Endothelial cell (in vitro differentiated cells): ENCODE measurements around the gene PRXL2B. TPM values are rescaled to one million over a fixed set of nuclear protein-coding genes. Genes with fewer than 3 reads are reported as not detected.
A peak's percentile ranks its signal among the peaks of the same experiment; 100 is the strongest.

Experiments used
- DNase-seq: peaks from one replicate; pipeline ENCODE4 v3.0.0; 2021; ENCODE audit warnings: low spot score
- H3K27ac Mint-ChIP-seq: one replicate; pipeline ENCODE4 v1.8.0; 2021; ENCODE audit warnings: mixed read lengths, inconsistent platforms; ENCODE audit not compliant: unreplicated experiment
- H3K27me3 Mint-ChIP-seq: one replicate; pipeline ENCODE4 v1.8.0; 2021; ENCODE audit warnings: mild to moderate bottlenecking, moderate library complexity, mixed read lengths, inconsistent platforms; ENCODE audit not compliant: unreplicated experiment
- H3K36me3 Mint-ChIP-seq: one replicate; pipeline ENCODE4 v1.8.0; 2021; ENCODE audit warnings: mild to moderate bottlenecking, low read depth, mixed read lengths, inconsistent platforms; ENCODE audit not compliant: unreplicated experiment
- H3K4me1 Mint-ChIP-seq: one replicate; pipeline ENCODE4 v1.8.0; 2021; ENCODE audit warnings: mild to moderate bottlenecking, mixed read lengths, inconsistent platforms; ENCODE audit not compliant: unreplicated experiment
- H3K4me3 Mint-ChIP-seq: one replicate; pipeline ENCODE4 v1.8.0; 2021; ENCODE audit warnings: mild to moderate bottlenecking, mixed read lengths, inconsistent platforms; ENCODE audit not compliant: unreplicated experiment
- H3K9me3 Mint-ChIP-seq: one replicate; pipeline ENCODE4 v1.8.0; 2021; ENCODE audit warnings: mixed read lengths, inconsistent platforms; ENCODE audit not compliant: unreplicated experiment
- total RNA-seq: library from RNA; stranded (reverse); fragmentation: NEBNext Ultra II Directional; extraction: Animal tissue kit (Norgen Biotek cat#: 25700); gene quantifications from one replicate; pipeline ENCODE4 v1.2.1, GENCODE V29; 2021; ENCODE audit not compliant: unreplicated experiment
- TF ChIP-seq, protein P1 (sequence below): fragments of 200-600 bp; sonication (generic); IDR thresholded peaks from one replicate; pipeline ENCODE4 v1.5.0; 2021; ENCODE audit warnings: antibody characterized with exemption; ENCODE audit not compliant: unreplicated experiment

PRXL2B gene
- total RNA-seq, 1 donor from 2014 or later, result 35.6 TPM

DNA sequence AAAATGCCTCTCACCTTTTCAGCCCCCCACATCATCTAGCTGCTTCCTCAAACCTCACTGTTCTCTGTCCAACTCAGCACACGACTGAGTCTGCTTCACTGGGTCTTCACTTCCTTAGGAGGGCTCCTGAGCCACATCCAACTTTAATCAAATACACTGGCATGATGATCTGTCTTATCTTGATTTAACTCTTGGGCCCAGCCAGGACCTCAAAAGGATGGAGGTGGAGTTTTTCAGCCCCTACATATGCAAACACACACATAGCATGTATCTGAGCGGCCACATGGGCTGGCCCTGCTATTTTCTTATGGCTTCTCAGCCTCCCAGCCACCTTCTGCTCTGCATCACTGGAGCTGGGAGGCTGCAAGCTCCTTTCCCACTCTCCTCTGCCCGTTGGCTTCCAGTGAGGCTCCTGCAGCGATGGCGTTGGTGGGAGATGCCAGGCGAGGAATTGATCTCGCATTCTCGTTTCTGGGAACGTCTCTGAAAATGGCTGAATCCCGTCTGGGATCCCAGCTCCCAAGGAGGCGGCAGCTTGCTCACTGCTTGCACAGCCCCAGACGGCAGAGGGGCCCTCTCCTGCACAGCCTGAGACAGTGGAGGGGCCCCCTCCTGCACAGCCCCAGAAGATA lies 1.8 kb upstream of the PRXL2B start:
- Mint-ChIP-seq H3K27ac (no peak overlapping the region), H3K4me1 (peaks cover 21% of the 10 kb centered on the region), H3K27me3 (peaks cover 14% of the 10 kb centered on the region), H3K9me3 (no peaks in the 10 kb centered on the region), H3K36me3 (no peaks in the 10 kb centered on the region), H3K4me3 (peak overlapping the region; percentile 67)
- TF ChIP-seq, protein P1, sequence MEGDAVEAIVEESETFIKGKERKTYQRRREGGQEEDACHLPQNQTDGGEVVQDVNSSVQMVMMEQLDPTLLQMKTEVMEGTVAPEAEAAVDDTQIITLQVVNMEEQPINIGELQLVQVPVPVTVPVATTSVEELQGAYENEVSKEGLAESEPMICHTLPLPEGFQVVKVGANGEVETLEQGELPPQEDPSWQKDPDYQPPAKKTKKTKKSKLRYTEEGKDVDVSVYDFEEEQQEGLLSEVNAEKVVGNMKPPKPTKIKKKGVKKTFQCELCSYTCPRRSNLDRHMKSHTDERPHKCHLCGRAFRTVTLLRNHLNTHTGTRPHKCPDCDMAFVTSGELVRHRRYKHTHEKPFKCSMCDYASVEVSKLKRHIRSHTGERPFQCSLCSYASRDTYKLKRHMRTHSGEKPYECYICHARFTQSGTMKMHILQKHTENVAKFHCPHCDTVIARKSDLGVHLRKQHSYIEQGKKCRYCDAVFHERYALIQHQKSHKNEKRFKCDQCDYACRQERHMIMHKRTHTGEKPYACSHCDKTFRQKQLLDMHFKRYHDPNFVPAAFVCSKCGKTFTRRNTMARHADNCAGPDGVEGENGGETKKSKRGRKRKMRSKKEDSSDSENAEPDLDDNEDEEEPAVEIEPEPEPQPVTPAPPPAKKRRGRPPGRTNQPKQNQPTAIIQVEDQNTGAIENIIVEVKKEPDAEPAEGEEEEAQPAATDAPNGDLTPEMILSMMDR, result no peak
- no peak for DNase-seq

DNA sequence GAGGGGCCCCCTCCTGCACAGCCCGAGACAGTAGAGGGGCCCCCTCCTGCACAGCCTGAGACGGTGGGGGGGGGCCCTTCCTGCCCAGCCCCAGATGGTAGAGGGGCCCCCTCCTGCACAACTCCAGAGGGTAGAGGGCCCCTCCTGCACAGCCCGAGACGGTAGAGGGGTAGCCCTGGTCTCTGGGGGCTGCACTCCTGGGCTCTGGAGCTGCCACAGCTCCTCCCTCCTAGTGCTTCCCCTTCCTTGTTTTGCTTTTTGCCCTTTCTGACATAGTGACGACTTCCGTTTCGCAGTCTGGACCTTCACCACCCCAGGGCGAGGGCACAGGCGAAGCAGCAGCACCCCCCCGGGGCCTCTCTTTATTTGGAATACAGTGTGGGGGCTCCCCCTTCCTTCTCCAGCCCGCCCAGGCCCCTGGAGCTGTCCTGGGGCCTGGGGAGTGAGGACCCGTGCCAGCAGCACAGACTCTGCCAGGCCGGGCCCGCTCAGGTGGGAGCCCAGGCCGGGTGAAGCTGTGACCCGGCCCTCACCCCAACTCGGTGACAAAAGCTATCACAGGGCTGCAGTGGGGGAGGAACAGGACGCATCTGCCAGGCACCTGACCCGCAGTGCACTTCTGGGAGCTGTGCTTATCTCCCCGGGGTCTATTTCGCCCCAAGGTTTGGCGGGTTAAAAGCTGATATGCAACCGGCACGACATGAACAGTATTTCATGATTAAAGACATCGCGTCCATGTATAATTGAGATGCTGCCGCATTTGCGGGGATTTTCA lies 1.1 kb upstream of the PRXL2B start:
- TF ChIP-seq, protein P1, result no peak
- Mint-ChIP-seq H3K9me3 (no peaks in the 10 kb centered on the region), H3K36me3 (no peaks in the 10 kb centered on the region), H3K27me3 (peaks cover 12% of the 10 kb centered on the region), H3K4me1 (peaks cover 19% of the 10 kb centered on the region), H3K4me3 (peak overlapping the region; percentile 88), H3K27ac (peak overlapping the region; percentile 48)
- peak; percentile 46 for DNase-seq

DNA sequence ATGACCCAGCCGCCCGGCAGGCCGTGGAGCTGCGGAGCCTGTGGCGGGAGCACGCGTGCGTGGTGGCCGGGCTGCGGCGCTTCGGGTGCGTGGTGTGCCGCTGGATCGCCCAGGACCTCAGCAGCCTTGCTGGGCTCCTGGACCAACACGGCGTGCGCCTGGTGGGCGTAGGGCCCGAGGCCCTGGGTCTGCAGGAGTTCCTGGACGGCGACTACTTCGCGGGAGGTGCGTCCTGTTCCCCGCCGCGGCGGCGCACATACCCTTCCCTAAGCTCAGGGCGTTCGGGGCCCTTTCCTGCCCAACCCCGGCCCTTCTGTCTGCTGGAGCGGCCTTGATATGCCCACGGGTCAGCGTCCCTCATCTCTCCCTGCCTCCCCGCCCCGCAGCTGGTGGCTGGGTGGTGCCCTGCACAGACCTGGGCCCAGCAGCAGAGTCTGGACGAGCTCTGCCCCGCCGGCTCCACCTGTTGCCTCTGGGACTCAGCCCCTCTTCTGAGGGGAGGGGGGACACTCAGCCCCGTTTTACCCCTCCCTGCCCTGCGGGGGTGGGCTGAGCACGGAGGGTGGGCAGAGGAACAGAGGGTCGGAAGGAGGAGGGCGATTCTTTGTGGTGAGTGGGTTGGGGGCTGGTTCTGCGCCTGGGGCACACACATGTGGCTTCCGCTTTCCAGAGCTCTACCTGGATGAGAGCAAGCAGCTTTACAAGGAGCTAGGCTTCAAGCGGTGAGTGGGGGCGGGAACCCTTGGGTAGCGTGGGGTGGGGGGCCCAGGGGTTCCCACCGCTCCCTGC lies 688 bp downstream of the PRXL2B start:
- Mint-ChIP-seq H3K36me3 (no peaks in the 10 kb centered on the region), H3K4me1 (peaks cover 10% of the 10 kb centered on the region), H3K9me3 (no peaks in the 10 kb centered on the region), H3K4me3 (peak overlapping the region; percentile 67), H3K27ac (no peak overlapping the region), H3K27me3 (peaks cover 12% of the 10 kb centered on the region)
- peak; percentile 44 for DNase-seq
- TF ChIP-seq, protein P1, result no peak

DNA sequence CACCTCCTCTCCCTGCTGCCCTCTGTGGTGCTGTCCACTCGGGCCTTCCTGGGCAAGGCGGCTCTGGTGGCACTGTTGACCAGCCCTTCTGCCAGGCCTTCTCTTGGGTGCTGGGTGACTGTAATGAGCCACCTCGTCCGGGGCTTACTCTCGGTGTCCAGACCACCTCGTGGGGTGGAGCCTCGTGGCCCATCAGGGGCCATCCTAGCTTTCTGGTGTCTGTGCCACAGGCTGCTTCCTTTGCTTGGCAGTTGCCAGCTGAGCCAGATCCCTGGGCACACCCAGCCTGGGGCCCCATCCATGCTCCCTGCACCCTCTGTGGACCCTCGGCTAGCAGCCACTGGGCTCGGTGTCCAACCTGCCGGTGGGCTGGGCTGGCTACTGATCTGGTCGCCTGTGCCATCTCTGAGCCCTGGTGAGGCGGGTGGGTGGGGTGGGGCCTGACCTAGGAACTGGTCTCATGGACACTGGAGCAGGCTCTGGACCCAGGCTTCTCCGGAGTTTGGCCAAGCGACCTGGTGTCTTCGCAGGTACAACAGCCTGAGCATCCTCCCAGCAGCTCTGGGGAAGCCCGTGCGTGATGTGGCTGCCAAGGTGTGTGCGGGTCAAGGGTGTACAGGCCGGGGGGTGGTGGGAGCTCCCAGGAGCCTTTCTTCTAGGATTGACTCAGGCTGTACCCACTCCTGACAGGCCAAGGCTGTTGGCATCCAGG lies 1.4 kb downstream of the PRXL2B start:
- H3K36me3 Mint-ChIP-seq, result no peaks in the 10 kb centered on the region
- peaks cover 12% of the 10 kb centered on the region for H3K27me3 Mint-ChIP-seq

More for the DNA sequence above, 1.4 kb downstream of the PRXL2B start:
- TF ChIP-seq, protein P1, result no peak
- Mint-ChIP-seq H3K4me3 (no peak overlapping the region), H3K9me3 (no peaks in the 10 kb centered on the region), H3K27ac (no peak overlapping the region), H3K4me1 (peaks cover 8% of the 10 kb centered on the region)
- no peak for DNase-seq
